NCI-H524 treated with DMSO at 0.1 percent for 48 hours (cell line): Measurements from ENCODE around the gene HM13.
"Not testable (repeated sequence)": the region's sequence is repeated elsewhere in the genome, so short reads cannot be mapped to it uniquely, and the experiment has no call there.

Experiments
- DNase-seq: peaks from one replicate; lab custom pipeline; 2025; lab: John Stamatoyannopoulos, UW

HM13 gene, protein sequence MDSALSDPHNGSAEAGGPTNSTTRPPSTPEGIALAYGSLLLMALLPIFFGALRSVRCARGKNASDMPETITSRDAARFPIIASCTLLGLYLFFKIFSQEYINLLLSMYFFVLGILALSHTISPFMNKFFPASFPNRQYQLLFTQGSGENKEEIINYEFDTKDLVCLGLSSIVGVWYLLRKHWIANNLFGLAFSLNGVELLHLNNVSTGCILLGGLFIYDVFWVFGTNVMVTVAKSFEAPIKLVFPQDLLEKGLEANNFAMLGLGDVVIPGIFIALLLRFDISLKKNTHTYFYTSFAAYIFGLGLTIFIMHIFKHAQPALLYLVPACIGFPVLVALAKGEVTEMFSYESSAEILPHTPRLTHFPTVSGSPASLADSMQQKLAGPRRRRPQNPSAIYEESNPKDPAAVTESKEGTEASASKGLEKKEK

GRCh38 chr20:31514154-31515071, at the start of gene HM13:
Gene HM13 (plus strand): TSS chr20:31514442. CDS start chr20:31514552, 110 bp downstream.
- peak; percentile 65 for DNase-seq

- not testable (repeated sequence) for DNase-seq
Observed at GRCh38 chr20:31470946-31471345, 43.3 kb upstream of the HM13 start.

GRCh38 chr20:31472395-31473330, 41.6 kb upstream of the HM13 start:
- no peak for DNase-seq

- DNase-seq, result no peak
Observed at GRCh38 chr20:31473331-31474096, 40.7 kb upstream of the HM13 start.

DNA sequence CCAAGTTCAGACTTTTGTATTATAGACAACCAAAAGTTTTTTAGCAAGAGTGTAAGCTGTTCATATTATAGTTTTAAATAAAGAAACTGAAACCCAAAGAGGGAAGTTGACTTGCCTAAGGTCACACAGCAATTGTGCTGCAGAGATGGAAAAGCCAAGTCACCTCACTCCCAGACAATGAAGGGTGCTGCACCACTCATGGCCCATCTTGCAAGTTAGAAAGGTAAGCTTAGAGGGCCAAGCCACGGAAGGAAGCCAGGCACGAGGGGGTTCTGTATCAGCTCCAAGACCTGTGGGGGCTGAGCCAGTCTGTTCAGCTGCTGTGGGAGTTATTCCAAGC, 40.2 kb upstream of the HM13 start:
- DNase-seq, result no peak

- DNase-seq, result no peak
Observed at GRCh38 chr20:31474758-31475427, 39.3 kb upstream of the HM13 start, which contains the start of the genes DEFB124 and REM1. Gene DEFB124 (minus strand): TSS chr20:31475127. CDS start chr20:31473013, 2,114 bp downstream. Gene REM1 (plus strand): TSS chr20:31475288. CDS start chr20:31476446, 1,158 bp downstream.

- DNase-seq, result no peak
Observed at GRCh38 chr20:31475472-31476293, 38.6 kb upstream of the HM13 start.

GRCh38 chr20:31476294-31476585, 38.0 kb upstream of the HM13 start:
- no peak for DNase-seq

DNA sequence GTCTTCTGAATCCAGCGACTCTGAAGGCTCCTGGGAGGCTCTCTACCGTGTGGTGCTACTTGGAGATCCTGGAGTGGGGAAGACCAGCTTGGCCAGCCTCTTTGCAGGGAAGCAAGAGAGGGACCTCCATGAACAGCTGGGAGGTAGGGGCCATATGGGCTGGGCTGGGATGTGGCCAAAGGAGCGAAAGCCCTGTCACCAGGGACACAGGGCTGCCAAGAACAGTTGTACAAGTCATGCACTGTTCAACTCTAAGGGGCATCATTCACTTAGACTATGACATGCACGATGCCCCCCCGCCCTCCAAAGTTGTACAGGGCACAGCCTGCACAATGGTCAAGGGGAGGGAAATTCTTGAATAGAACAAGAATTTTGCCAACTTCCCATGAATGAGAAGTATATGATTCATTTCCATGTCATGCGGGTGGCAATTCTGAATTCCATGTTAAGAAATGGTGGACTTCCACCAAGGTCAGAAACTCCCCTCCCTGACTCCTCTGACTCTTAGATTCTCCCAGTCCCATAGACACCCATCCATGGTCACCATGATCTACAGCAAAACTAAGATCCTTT, 37.5 kb upstream of the HM13 start:
- no peak for DNase-seq

DNA sequence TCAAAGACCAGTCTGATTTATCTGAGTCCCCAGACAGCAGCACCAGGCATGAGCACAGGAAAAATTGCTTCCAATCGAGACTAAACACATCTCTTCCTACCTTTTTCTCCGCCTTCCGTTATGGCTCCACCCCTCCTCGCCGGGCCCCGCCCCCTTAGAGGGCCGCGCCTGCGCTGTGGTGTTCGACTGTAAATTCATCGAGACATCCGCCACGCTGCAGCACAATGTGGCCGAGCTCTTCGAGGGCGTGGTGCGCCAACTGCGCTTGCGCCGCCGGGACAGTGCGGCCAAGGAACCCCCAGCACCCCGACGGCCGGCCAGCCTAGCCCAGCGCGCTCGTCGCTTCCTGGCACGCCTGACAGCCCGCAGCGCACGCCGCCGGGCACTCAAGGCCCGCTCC, 30.2 kb upstream of the HM13 start:
- DNase-seq, result no peak

GRCh38 chr20:31485450-31486339, 28.5 kb upstream of the HM13 start:
- no peak for DNase-seq

- no peak for DNase-seq
Observed at GRCh38 chr20:31488115-31488514, 26.1 kb upstream of the HM13 start.

GRCh38 chr20:31489152-31489551, 25.1 kb upstream of the HM13 start:
- no peak for DNase-seq

- no peak for DNase-seq
Observed at GRCh38 chr20:31490752-31491151, 23.5 kb upstream of the HM13 start.

GRCh38 chr20:31494131-31494530, 20.1 kb upstream of the HM13 start:
- DNase-seq, result no peak

DNA sequence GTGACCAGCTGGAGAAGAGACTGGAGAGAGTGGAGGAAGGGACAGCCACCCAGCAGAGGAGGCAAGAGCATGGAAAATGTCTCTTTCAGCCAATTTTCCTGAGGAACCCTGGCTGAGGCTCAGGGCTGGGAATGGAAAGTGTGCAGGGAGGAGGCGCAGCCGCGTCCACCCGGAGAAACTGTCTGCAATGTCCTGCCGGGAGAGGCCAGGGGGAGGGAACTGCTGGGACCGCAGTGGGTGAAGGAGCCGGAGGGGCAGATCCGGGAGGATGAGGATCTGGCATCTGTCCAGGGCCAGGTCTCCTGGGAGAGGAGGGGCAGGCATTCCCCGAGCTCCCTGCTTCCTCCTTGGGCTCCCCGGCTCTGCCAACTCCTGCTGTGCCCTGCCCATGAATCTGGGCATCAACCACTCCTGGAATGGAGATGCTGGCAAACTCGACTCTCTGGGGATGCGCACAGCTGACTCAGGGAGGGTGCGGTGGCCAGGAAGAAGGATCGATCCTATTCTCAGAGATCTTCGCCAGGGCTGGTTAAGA, 17.4 kb upstream of the HM13 start:
- DNase-seq, result no peak

- no peak for DNase-seq
Observed at GRCh38 chr20:31497838-31498540, 16.3 kb upstream of the HM13 start.
